Measurements from ENCODE around the gene TMEM115.

Gene TMEM115

DNA sequence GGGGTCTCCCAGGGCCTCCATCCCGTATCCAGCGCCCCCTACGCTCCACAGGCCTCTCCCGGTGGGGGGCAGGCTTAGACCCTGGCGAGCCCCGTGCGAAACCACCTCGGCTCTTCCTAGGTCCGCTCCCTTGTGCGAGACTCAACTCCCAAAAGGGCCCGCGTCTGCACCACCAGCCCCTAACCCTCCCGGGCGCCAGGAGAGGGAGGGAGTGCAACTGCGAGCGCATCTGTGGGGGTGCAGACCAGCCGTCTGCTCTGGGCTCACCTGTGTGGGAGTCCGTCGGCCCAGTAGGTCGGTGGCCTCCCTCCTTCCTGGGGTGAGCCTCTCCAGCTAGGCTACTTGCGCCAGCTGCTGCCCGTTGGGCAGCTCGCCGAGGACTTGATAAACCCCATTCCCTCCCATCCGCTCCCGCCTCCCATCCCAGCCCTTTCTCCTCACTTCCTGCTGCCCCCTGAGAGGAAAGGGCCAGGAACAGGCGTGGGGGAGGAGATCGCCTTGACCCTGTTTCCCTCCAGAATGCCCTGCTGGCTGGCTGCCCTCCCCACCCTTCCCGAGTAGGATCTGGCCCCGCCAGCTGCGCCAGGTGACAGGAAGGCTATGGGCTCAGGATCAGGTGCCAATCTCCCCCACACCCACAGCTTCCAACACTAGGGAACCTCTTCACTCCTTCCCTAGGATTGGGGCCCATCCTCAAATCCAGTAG is 36.8 kb downstream of the TMEM115 start, which contains the start of gene HYAL2:
HYAL2 (minus strand) TSS at position 360 of the 706 bp plus-strand sequence. CDS start 2,256 bp downstream, outside the sequence.
- H3K4me3 ChIP-seq (ENCODE audit: low read depth, low read length): peak within 1 kb of the TSS; percentile 74
- no peaks in the 10 kb centered on the region for H3K27me3 ChIP-seq (ENCODE audit: insufficient read depth, low read depth, severe bottlenecking)
- H3K36me3 ChIP-seq: peaks cover 48% of the 10 kb centered on the region
- TF ChIP-seq CTCF (IDR thresholded peaks at IDR 0.05; ENCODE audit: low read depth, low read length): no peak
- peak within 1 kb of the TSS; percentile 100 for H3K27ac ChIP-seq
- no peaks in the 10 kb centered on the region for H3K9me3 ChIP-seq (ENCODE audit: severe bottlenecking)
- DNase-seq: no peak

DNA sequence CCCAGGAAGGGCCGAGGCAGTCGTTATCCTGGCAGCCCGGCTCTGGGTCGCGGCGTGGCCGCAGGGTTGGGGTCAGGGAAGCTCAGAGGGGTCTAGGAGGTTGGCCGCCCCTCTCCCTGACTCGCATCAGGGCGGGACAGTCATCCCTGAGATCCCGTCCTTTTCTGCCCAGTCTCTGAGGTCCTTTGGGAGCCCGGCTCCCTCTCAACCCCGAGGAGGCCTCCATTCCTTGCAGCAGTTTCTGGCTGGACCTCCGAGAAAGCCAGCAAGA is 37.3 kb downstream of the TMEM115 start:
- peaks cover 52% of the 10 kb centered on the region for H3K36me3 ChIP-seq

GRCh38 chr3:50321336-50322114 is 37.8 kb downstream of the TMEM115 start:
- Histone ChIP-seq H3K9me3 (ENCODE audit: severe bottlenecking) (no peaks in the 10 kb centered on the region), H3K4me3 (ENCODE audit: low read depth, low read length) (peak overlapping the region; percentile 74), H3K27ac (peak overlapping the region; percentile 100), H3K27me3 (ENCODE audit: insufficient read depth, low read depth, severe bottlenecking) (no peaks in the 10 kb centered on the region), H3K36me3 (peaks cover 55% of the 10 kb centered on the region)
- DNase-seq: peak; percentile 92
- TF ChIP-seq CTCF (IDR thresholded peaks at IDR 0.05; ENCODE audit: low read depth, low read length): peak; percentile 78

More for the DNA sequence above, 37.3 kb downstream of the TMEM115 start:
- no peak for TF ChIP-seq CTCF (IDR thresholded peaks at IDR 0.05; ENCODE audit: low read depth, low read length)
- H3K27ac ChIP-seq: peak overlapping the region; percentile 100
- H3K4me3 ChIP-seq (ENCODE audit: low read depth, low read length): peak overlapping the region; percentile 74
- no peaks in the 10 kb centered on the region for H3K27me3 ChIP-seq (ENCODE audit: insufficient read depth, low read depth, severe bottlenecking)
- no peaks in the 10 kb centered on the region for H3K9me3 ChIP-seq (ENCODE audit: severe bottlenecking)
- DNase-seq: no peak

DNA sequence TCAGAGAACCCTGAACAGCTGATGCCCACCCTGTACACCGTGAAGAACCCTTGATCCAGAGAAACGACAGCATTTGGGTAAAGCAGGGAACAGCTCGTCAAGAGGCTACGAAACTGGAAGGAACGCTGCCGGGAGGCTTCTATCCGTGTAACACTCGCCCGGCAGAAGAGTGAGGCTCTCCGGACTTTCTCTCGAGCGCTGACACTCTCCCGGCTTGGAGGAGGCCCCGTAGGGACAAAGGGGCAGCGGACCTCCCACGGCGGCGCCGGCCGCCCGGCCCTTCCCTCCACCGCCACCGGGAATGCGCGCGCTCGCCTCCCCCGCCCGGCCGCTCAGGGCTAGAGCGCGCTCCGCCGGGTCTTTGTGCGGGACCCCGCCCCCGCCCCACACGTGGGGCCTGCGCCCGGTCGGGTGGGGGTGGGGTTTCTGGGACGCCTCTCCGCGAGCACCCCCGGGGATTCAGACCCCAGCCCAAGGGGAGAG is 38.4 kb downstream of the TMEM115 start:
- Histone ChIP-seq H3K9me3 (ENCODE audit: severe bottlenecking) (no peaks in the 10 kb centered on the region), H3K36me3 (peaks cover 48% of the 10 kb centered on the region), H3K27ac (peak overlapping the region; percentile 100), H3K4me3 (ENCODE audit: low read depth, low read length) (peak overlapping the region; percentile 74), H3K27me3 (ENCODE audit: insufficient read depth, low read depth, severe bottlenecking) (no peaks in the 10 kb centered on the region)
- DNase-seq: peak; percentile 79
- no peak for TF ChIP-seq CTCF (IDR thresholded peaks at IDR 0.05; ENCODE audit: low read depth, low read length)

DNA sequence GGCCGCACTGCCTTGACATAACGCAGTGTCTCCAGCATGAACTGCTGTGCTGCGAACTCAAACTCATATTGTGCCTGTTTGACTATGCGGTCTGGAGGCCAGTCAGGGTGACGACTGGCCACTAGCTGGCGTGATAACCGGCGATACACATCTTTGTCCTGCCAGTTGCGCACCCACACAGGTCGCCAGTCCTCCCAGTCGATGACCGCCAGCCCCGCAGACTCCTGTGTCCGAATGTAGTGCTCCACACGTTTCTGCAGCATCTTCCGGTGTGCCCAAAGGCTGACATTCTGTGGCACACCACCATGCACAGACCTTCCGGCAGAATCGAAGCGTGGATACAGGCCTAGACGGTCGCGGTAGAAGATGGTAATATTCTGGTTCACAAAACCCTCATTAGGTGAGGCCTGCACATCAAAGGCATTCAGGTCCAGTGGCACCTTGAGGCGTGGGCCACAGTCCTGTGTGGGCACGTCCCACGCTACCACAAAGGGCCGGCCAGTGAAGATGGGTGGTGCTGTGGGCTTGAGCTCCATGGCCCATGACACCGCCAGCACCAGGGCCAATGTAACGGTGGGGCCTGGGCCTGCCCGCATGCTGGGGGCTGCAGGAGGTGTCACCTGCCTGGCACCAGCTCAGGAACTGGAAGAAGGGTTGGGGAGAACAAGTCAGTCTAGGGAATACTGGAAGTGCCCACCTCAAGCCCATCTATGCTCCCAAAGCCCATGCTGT is 39.3 kb downstream of the TMEM115 start:
- H3K36me3 ChIP-seq: peaks cover 48% of the 10 kb centered on the region
- H3K27me3 ChIP-seq (ENCODE audit: insufficient read depth, low read depth, severe bottlenecking): no peaks in the 10 kb centered on the region
- TF ChIP-seq CTCF (IDR thresholded peaks at IDR 0.05; ENCODE audit: low read depth, low read length): 0 out of 2 replicates have a peak, but pooled peaks have one; percentile 14
- H3K4me3 ChIP-seq (ENCODE audit: low read depth, low read length): peak overlapping the region; percentile 74
- H3K27ac ChIP-seq: peak overlapping the region; percentile 100
- no peaks in the 10 kb centered on the region for H3K9me3 ChIP-seq (ENCODE audit: severe bottlenecking)
- DNase-seq: no peak
